ENCODE data around the gene IQCE.
A peak's percentile ranks its signal among the peaks of the same experiment; 100 is the strongest.

The IQCE gene

DNA sequence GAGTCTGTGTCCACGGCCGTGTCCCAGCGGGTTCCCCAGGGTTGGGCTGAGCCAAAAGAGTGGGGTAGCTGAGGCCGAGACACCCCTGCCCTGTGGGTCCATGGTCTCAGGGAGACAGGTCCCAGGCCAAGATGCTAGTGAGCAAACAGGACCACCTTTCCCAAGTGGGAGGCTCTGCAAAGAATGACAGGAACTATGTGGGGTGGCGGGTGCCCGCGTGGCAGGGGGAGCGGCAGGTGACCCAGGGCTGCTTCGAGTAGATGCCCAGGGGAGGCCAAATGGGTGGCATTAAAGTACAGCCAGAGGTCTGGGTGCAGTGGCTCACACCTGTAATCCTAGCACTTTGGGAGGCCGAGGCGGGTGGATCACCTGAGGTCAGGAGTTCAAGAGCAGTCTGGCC lies 91.2 kb downstream of the IQCE start:
- H3K36me3 ChIP-seq (replicated peaks) = peaks cover 38% of the 10 kb centered on the region

DNA sequence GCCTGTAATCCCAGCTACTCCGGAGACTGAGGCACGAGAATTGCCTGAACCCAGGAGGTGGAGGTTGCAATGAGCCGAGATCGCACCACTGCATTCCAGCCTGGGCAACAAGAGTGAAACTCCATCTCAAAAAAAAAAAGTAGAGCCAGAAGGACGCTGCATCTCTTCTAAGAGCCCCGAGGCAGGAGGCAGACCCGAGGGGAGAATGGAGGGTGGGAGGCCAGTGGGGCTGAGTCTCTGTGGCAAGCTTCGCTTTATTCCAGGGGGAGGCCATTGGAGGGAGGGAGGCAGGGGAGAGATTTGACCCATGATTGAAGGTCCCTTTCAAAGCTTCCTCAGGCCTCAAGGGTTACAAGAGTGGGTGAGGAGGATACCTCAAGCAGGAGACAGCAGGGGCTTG lies 91.7 kb downstream of the IQCE start:
- in situ Hi-C loops (cut with HindIII; ENCODE audit: low pct_ligation_motif_present, low sequenced_read_pairs) = loop anchor here (5.0 kb wide), 1 partner anchor 83 kb away; no protein-coding TSS in a partner anchor
- Histone ChIP-seq H3K27me3 (replicated peaks) (no peaks in the 10 kb centered on the region), H3K36me3 (replicated peaks) (peaks cover 40% of the 10 kb centered on the region), H3K27ac (no peak overlapping the region), H3K4me3 (ENCODE audit: low read depth, low read length) (no peak overlapping the region)
- DNase-seq = no peak
- TF ChIP-seq, protein P1, sequence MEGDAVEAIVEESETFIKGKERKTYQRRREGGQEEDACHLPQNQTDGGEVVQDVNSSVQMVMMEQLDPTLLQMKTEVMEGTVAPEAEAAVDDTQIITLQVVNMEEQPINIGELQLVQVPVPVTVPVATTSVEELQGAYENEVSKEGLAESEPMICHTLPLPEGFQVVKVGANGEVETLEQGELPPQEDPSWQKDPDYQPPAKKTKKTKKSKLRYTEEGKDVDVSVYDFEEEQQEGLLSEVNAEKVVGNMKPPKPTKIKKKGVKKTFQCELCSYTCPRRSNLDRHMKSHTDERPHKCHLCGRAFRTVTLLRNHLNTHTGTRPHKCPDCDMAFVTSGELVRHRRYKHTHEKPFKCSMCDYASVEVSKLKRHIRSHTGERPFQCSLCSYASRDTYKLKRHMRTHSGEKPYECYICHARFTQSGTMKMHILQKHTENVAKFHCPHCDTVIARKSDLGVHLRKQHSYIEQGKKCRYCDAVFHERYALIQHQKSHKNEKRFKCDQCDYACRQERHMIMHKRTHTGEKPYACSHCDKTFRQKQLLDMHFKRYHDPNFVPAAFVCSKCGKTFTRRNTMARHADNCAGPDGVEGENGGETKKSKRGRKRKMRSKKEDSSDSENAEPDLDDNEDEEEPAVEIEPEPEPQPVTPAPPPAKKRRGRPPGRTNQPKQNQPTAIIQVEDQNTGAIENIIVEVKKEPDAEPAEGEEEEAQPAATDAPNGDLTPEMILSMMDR (IDR thresholded peaks at IDR 0.05; ENCODE audit: low read depth, low read length, missing control alignments) = no peak

More for the DNA sequence above, 91.2 kb downstream of the IQCE start:
- no peaks in the 10 kb centered on the region for H3K27me3 ChIP-seq (replicated peaks)
- no peak for DNase-seq
- no peak overlapping the region for H3K4me3 ChIP-seq (ENCODE audit: low read depth, low read length)
- TF ChIP-seq, protein P1 (IDR thresholded peaks at IDR 0.05; ENCODE audit: low read depth, low read length, missing control alignments) = no peak
- no peak overlapping the region for H3K27ac ChIP-seq
- in situ Hi-C loops (cut with HindIII; ENCODE audit: low pct_ligation_motif_present, low sequenced_read_pairs) = loop anchor here (5.0 kb wide), 1 partner anchor 83 kb away; no protein-coding TSS in a partner anchor

DNA sequence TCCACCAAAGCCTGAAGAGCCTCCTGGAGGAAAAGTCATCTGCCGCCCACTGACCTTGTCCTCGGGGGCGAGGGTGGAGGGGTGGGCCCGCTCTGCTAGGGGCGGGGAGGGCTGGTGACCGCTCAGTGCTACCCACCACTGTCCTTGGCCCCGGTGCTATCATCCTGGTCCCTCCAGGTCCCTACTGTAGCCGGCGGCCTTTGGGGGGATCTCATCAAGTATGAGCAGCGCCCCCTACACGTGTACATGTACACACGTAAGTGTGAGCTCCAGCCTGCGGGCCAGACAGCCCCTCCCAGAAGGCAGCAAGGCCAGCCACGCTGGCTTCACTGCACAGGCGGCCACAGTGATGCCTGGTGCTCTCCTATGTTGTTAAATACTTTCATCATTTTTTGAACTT lies 92.6 kb downstream of the IQCE start:
- Histone ChIP-seq H3K27ac (no peak overlapping the region), H3K4me3 (ENCODE audit: low read depth, low read length) (no peak overlapping the region), H3K36me3 (replicated peaks) (peaks cover 44% of the 10 kb centered on the region), H3K27me3 (replicated peaks) (no peaks in the 10 kb centered on the region)
- in situ Hi-C loops (cut with HindIII; ENCODE audit: low pct_ligation_motif_present, low sequenced_read_pairs) = loop anchor here (5.0 kb wide), 1 partner anchor 84 kb away; no protein-coding TSS in a partner anchor
- DNase-seq = no peak
- TF ChIP-seq, protein P1 (IDR thresholded peaks at IDR 0.05; ENCODE audit: low read depth, low read length, missing control alignments) = peak; percentile 26

DNA sequence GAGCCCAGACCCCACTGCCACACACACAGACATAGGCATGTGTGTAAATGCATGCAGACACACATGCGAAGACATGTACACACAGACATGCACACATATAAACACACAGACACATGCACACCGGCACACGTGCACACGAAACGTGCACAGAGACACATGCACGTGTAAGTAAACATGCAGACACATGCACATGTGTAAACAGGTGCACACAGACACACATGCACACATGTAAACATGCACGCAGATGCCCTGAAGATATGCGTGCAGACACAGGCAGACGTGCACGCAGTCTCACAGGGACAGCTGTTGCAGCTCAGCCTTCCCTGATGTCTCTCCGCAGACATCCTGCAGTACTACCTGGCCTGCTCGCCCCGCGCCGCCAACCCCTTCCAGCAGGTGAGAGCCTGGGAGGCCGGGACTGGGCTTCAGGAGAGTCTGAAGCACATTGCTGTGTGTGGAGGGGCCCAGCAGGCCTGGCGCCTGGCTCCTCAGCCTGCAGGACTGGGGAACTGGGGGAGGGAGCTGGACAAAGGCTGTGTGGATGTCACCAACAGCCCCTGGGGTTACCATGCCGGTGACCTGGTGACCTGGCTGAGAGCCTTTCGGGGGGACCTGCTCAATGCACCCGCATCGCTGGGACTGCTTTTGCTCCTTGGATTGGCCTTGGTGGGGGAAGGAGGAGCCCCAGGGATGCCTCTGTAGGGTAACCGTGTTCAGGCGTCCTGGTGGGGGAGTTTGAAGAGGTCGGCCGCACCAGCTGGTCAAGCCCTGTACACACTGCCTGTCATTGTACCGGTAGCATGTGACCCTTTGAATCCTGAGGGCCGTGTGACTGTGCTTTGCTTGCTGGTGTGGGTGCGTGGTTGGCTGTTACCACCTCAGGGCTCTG lies 93.3 kb downstream of the IQCE start:
- Histone ChIP-seq H3K27ac (no peak overlapping the region), H3K36me3 (replicated peaks) (peaks cover 51% of the 10 kb centered on the region), H3K27me3 (replicated peaks) (no peaks in the 10 kb centered on the region), H3K4me3 (ENCODE audit: low read depth, low read length) (no peak overlapping the region)
- TF ChIP-seq, protein P1 (IDR thresholded peaks at IDR 0.05; ENCODE audit: low read depth, low read length, missing control alignments) = no peak
- no peak for DNase-seq
- in situ Hi-C loops (cut with HindIII; ENCODE audit: low pct_ligation_motif_present, low sequenced_read_pairs) = loop anchor here (5.0 kb wide), 1 partner anchor 85 kb away; no protein-coding TSS in a partner anchor

DNA sequence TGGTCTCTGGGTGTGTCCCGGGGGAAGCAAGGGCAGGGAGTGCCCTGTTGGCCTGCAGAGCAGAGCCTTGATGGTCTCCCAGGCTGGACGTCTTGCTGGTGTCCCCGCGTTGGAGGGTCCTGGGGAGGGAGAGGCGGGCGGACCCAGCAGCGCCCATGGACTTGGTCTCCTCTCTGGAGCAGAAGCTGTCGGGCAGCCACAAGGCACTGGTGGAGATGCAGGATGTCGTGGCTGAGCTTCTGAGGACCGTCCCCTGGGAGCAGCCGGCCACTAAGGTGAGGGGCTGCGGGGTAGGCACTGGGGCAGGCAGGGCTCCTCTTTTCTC lies 93.9 kb downstream of the IQCE start:
- no peak overlapping the region for H3K4me3 ChIP-seq (ENCODE audit: low read depth, low read length)
- TF ChIP-seq, protein P1 (IDR thresholded peaks at IDR 0.05; ENCODE audit: low read depth, low read length, missing control alignments) = no peak
- in situ Hi-C loops (cut with HindIII; ENCODE audit: low pct_ligation_motif_present, low sequenced_read_pairs) = loop anchor here (5.0 kb wide), 1 partner anchor 85 kb away; no protein-coding TSS in a partner anchor
- H3K27me3 ChIP-seq (replicated peaks) = no peaks in the 10 kb centered on the region
- DNase-seq = no peak
- no peak overlapping the region for H3K27ac ChIP-seq
- peaks cover 47% of the 10 kb centered on the region for H3K36me3 ChIP-seq (replicated peaks)
